DOHH2 (cell line): Measurements from ENCODE around the gene NKD1.

Source experiments
- H3F3A ChIP-seq: fragments of 200-600 bp; sonication (generic), shearing (Covaris generic); 2 replicates; pipeline ENCODE4 v1.6.0; 2016; ENCODE audit warnings: antibody characterized with exemption, mild to moderate bottlenecking; ENCODE audit not compliant: control insufficient read depth, insufficient read depth
- H3K27ac ChIP-seq: fragments of 200-600 bp; sonication (generic); 2 replicates; pipeline ENCODE4 v1.5.1; 2014; ENCODE audit warnings: low read depth, mild to moderate bottlenecking, low read length, moderate library complexity
- H3K27me3 ChIP-seq: fragments of 200-600 bp; sonication (generic); 2 replicates; pipeline ENCODE4 v1.6.1; 2014; ENCODE audit warnings: mild to moderate bottlenecking, low read length, mixed read lengths; ENCODE audit not compliant: control insufficient read depth
- H3K36me3 ChIP-seq: fragments of 200-600 bp; sonication (generic); 2 replicates; pipeline ENCODE4 v1.6.1; 2014; ENCODE audit warnings: mild to moderate bottlenecking, low read length, moderate library complexity, mixed read lengths; ENCODE audit not compliant: control insufficient read depth
- H3K4me1 ChIP-seq: fragments of 200-600 bp; sonication (generic); 2 replicates; pipeline ENCODE4 v1.6.1; 2014; ENCODE audit warnings: mild to moderate bottlenecking, low read length, mixed read lengths; ENCODE audit not compliant: control insufficient read depth
- H3K4me2 ChIP-seq: fragments of 200-600 bp; sonication (generic); 2 replicates; pipeline ENCODE4 v1.6.0; 2014; ENCODE audit warnings: mild to moderate bottlenecking, low read length, moderate library complexity
- H3K4me3 ChIP-seq: fragments of 200-600 bp; sonication (generic); 2 replicates; pipeline ENCODE4 v1.5.1; 2014; ENCODE audit warnings: mild to moderate bottlenecking, low read length, mixed read lengths
- H3K79me2 ChIP-seq: fragments of 200-600 bp; sonication (generic); 2 replicates; pipeline ENCODE4 v1.6.1; 2014; ENCODE audit warnings: mild to moderate bottlenecking, low read length, mixed read lengths; ENCODE audit not compliant: control insufficient read depth
- H3K9me2 ChIP-seq: fragments of 200-600 bp; sonication (generic); replicated peaks from 2 replicates; pipeline ENCODE4 v1.6.1; 2014; ENCODE audit warnings: mild to moderate bottlenecking, low read length, mixed read lengths; ENCODE audit not compliant: control insufficient read depth
- H3K9me3 ChIP-seq: fragments of 200-600 bp; sonication (generic); 2 replicates; pipeline ENCODE4 v1.6.1; 2014; ENCODE audit warnings: antibody characterized with exemption, low read length, mixed read lengths; ENCODE audit not compliant: control insufficient read depth, insufficient read depth
- H4K20me1 ChIP-seq: fragments of 200-600 bp; sonication (generic); 2 replicates; pipeline ENCODE4 v1.6.0; 2014; ENCODE audit warnings: low read depth, mild to moderate bottlenecking, antibody characterized with exemption, low read length, moderate library complexity; ENCODE audit not compliant: control insufficient read depth, insufficient read depth
- CTCF ChIP-seq: fragments of 200-600 bp; sonication (generic); IDR thresholded peaks from one replicate; pipeline ENCODE4 v1.5.1; 2014; ENCODE audit warnings: antibody characterized with exemption, mild to moderate bottlenecking, low read depth, low read length; ENCODE audit not compliant: poor library complexity, severe bottlenecking
- EZH2phosphoT487 ChIP-seq: fragments of 200-600 bp; sonication (generic); IDR thresholded peaks from 2 replicates; pipeline ENCODE4 v1.6.1; 2017; ENCODE audit warnings: borderline replicate concordance, mild to moderate bottlenecking, antibody characterized with exemption, low read length, moderate library complexity, mixed read lengths

The NKD1 gene

DNA sequence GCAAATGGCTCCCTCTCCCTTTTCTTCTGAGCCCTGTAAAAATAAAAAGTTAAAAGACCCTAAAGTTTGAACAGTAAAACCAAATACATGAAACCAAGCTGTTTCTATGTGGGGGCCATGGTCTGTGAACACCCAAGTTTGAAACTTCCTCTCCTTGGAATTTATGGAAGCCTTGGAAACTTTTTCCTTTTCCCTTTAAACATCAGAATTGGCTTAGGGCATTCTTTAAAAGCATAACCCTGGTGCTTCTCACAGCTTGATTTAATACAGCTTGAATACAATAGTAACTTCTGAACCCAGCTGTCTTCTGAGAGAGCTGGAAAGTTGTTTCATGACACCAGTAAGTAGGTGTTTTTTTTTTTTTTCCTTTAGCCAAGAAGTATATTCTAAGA lies 26.5 kb downstream of the NKD1 start:
- TF ChIP-seq CTCF (no peak), EZH2phosphoT487 (no peak)
- no peaks in the 10 kb centered on the region for H3K9me3 ChIP-seq
- H3K4me1 ChIP-seq = no peaks in the 10 kb centered on the region
- no peaks in the 10 kb centered on the region for H3K36me3 ChIP-seq
- H3K4me3 ChIP-seq = no peak overlapping the region
- no peaks in the 10 kb centered on the region for H3F3A ChIP-seq
- H3K4me2 ChIP-seq = no peak overlapping the region
- H3K9me2 ChIP-seq = no peaks in the 10 kb centered on the region
- H3K27ac ChIP-seq = no peak overlapping the region
- no peaks in the 10 kb centered on the region for H3K79me2 ChIP-seq
- H3K27me3 ChIP-seq = no peaks in the 10 kb centered on the region
- H4K20me1 ChIP-seq = no peaks in the 10 kb centered on the region

- Histone ChIP-seq H3F3A (no peaks in the 10 kb centered on the region), H3K27me3 (no peaks in the 10 kb centered on the region), H3K4me2 (no peak overlapping the region), H3K9me2 (no peaks in the 10 kb centered on the region), H3K4me1 (no peaks in the 10 kb centered on the region), H3K4me3 (no peak overlapping the region), H3K27ac (no peak overlapping the region), H3K79me2 (no peaks in the 10 kb centered on the region), H3K9me3 (no peaks in the 10 kb centered on the region), H4K20me1 (no peaks in the 10 kb centered on the region), H3K36me3 (no peaks in the 10 kb centered on the region)
- TF ChIP-seq EZH2phosphoT487 (no peak), CTCF (no peak)
Observed at GRCh38 chr16:50575743-50576142, 27.5 kb downstream of the NKD1 start.

GRCh38 chr16:50576403-50577113 lies 28.4 kb downstream of the NKD1 start:
- Histone ChIP-seq H3K9me2 (no peaks in the 10 kb centered on the region), H4K20me1 (no peaks in the 10 kb centered on the region), H3K79me2 (no peaks in the 10 kb centered on the region)

More at GRCh38 chr16:50576403-50577113, 28.4 kb downstream of the NKD1 start:
- Histone ChIP-seq H3K4me3 (no peak overlapping the region), H3K4me2 (no peak overlapping the region), H3F3A (no peaks in the 10 kb centered on the region), H3K27me3 (no peaks in the 10 kb centered on the region), H3K9me3 (no peaks in the 10 kb centered on the region), H3K36me3 (no peaks in the 10 kb centered on the region), H3K27ac (no peak overlapping the region), H3K4me1 (no peaks in the 10 kb centered on the region)
- no peak for TF ChIP-seq CTCF
- no peak for TF ChIP-seq EZH2phosphoT487
